ENCODE results near the gene CDR2. TPM values are rescaled to one million over a fixed set of nuclear protein-coding genes. Genes with fewer than 3 reads are reported as not detected.

CDR2 gene
- total RNA-seq, 1 experiment from 2014 or later = 35.7 TPM

DNA sequence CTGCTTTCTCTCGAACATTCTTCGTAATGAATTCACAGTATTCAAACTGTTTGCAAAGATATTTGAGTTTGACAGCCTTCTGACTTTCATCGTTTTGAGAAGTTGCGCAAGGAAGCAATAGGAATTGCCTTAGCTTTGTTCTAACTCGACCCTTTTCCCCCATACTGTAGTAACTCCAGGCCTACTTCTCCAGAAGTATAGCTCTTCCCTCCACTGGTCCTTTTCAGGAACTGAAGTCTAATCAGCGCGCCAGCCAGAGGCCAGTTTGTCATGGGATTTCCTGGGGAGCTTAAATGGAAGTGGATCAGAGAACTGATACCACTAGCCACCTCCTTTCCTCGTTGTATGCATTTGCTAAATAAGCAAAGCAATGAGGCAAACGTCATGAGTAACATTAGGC, 27.9 kb downstream of the CDR2 start:
- H3K36me3 ChIP-seq (ENCODE audit: control insufficient read depth, insufficient read depth, low read length) = peaks cover 20% of the 10 kb centered on the region; the same call in 1 of the 2 replicates
- DNase-seq (ENCODE audit: low read depth, low spot score) = no peak

DNA sequence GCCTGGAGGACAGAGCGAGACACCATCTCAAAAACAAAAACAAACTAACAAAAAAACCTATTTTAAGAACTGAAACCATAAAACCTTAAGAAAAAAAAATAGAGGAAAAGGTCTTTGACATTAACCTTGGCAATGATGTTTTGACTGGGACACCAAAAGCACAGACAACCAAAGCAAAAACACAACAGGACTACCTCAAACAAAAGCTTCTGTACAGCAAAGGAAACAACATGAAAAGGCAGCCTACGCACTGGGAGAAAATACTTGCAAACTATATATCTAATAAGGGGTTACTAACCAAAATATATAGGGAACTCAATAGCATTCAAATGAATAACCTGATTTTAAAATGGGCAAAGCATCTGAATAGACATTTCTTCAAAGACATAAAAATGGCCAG, 32.3 kb downstream of the CDR2 start:
- H3K4me1 ChIP-seq (ENCODE audit: control insufficient read depth, insufficient read depth, low read length) = no peaks in the 10 kb centered on the region
- ChIA-PET CTCF (no interaction called here), POLR2A (no interaction called here)
- no peaks in the 10 kb centered on the region; the same call in 1 of the 2 replicates for H3K9me3 ChIP-seq (ENCODE audit: control insufficient read depth, insufficient read depth, low read depth, low read length)
- ATAC-seq (no peak), DNase-seq (ENCODE audit: low read depth, low spot score) (no peak)
- no TSS peak for BruUV-seq (replicated peaks)
- TF ChIP-seq, protein P1, sequence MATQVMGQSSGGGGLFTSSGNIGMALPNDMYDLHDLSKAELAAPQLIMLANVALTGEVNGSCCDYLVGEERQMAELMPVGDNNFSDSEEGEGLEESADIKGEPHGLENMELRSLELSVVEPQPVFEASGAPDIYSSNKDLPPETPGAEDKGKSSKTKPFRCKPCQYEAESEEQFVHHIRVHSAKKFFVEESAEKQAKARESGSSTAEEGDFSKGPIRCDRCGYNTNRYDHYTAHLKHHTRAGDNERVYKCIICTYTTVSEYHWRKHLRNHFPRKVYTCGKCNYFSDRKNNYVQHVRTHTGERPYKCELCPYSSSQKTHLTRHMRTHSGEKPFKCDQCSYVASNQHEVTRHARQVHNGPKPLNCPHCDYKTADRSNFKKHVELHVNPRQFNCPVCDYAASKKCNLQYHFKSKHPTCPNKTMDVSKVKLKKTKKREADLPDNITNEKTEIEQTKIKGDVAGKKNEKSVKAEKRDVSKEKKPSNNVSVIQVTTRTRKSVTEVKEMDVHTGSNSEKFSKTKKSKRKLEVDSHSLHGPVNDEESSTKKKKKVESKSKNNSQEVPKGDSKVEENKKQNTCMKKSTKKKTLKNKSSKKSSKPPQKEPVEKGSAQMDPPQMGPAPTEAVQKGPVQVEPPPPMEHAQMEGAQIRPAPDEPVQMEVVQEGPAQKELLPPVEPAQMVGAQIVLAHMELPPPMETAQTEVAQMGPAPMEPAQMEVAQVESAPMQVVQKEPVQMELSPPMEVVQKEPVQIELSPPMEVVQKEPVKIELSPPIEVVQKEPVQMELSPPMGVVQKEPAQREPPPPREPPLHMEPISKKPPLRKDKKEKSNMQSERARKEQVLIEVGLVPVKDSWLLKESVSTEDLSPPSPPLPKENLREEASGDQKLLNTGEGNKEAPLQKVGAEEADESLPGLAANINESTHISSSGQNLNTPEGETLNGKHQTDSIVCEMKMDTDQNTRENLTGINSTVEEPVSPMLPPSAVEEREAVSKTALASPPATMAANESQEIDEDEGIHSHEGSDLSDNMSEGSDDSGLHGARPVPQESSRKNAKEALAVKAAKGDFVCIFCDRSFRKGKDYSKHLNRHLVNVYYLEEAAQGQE (IDR thresholded peaks at IDR 0.05; ENCODE audit: insufficient read depth in 1 of 2, low read depth in 2 of 2, low read length in 1 of 2) = no peak
- TF ChIP-seq SIN3A (IDR thresholded peaks at IDR 0.05; ENCODE audit: borderline replicate concordance, insufficient read depth, low read depth, low read length) = no peak
- TF ChIP-seq TCF7L2 (IDR thresholded peaks at IDR 0.05; ENCODE audit: low read depth, low read length) = no peak
- TF ChIP-seq POLR2AphosphoS5 (IDR thresholded peaks at IDR 0.05; ENCODE audit: low read depth, low read length) = no peak
- TF ChIP-seq, protein P2, sequence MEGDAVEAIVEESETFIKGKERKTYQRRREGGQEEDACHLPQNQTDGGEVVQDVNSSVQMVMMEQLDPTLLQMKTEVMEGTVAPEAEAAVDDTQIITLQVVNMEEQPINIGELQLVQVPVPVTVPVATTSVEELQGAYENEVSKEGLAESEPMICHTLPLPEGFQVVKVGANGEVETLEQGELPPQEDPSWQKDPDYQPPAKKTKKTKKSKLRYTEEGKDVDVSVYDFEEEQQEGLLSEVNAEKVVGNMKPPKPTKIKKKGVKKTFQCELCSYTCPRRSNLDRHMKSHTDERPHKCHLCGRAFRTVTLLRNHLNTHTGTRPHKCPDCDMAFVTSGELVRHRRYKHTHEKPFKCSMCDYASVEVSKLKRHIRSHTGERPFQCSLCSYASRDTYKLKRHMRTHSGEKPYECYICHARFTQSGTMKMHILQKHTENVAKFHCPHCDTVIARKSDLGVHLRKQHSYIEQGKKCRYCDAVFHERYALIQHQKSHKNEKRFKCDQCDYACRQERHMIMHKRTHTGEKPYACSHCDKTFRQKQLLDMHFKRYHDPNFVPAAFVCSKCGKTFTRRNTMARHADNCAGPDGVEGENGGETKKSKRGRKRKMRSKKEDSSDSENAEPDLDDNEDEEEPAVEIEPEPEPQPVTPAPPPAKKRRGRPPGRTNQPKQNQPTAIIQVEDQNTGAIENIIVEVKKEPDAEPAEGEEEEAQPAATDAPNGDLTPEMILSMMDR (IDR thresholded peaks at IDR 0.05) = no peak
- in situ Hi-C loops (cut with HindIII; ENCODE audit: low pct_unique_long_range_greater_than_20kb, low sequenced_read_pairs) (no loop called here), intact Hi-C loops (cut with micrococcal nuclease; ENCODE audit: unreplicated experiment) (no loop called here)
- no peak overlapping the region for H3K4me3 ChIP-seq (ENCODE audit: low read depth in 2 of 2, low read length in 2 of 2)
- H3K27me3 ChIP-seq (ENCODE audit: control insufficient read depth, insufficient read depth, low read length) = no peaks in the 10 kb centered on the region
- H3K36me3 ChIP-seq (ENCODE audit: control insufficient read depth, insufficient read depth, low read length) = peaks cover 7% of the 10 kb centered on the region; the same call in 1 of the 2 replicates
- H3K27ac ChIP-seq (ENCODE audit: low read length) = no peak overlapping the region

More for the DNA sequence above, 27.9 kb downstream of the CDR2 start:
- Histone ChIP-seq H3K27ac (ENCODE audit: low read length) (no peak overlapping the region), H3K4me1 (ENCODE audit: control insufficient read depth, insufficient read depth, low read length) (no peaks in the 10 kb centered on the region), H3K4me3 (ENCODE audit: low read depth in 2 of 2, low read length in 2 of 2) (no peak overlapping the region), H3K27me3 (ENCODE audit: control insufficient read depth, insufficient read depth, low read length) (no peaks in the 10 kb centered on the region), H3K9me3 (ENCODE audit: control insufficient read depth, insufficient read depth, low read depth, low read length) (no peaks in the 10 kb centered on the region)
- in situ Hi-C loops (cut with HindIII; ENCODE audit: low pct_unique_long_range_greater_than_20kb, low sequenced_read_pairs) = no loop called here
- TF ChIP-seq, protein P2 (IDR thresholded peaks at IDR 0.05) = no peak
- no peak for TF ChIP-seq SIN3A (IDR thresholded peaks at IDR 0.05; ENCODE audit: borderline replicate concordance, insufficient read depth, low read depth, low read length)
- TF ChIP-seq, protein P1 (IDR thresholded peaks at IDR 0.05; ENCODE audit: insufficient read depth in 1 of 2, low read depth in 2 of 2, low read length in 1 of 2) = no peak
- no peak for TF ChIP-seq POLR2AphosphoS5 (IDR thresholded peaks at IDR 0.05; ENCODE audit: low read depth, low read length)
- TF ChIP-seq TCF7L2 (IDR thresholded peaks at IDR 0.05; ENCODE audit: low read depth, low read length) = no peak
- no peak for ATAC-seq
- CTCF ChIA-PET = no interaction called here
- TSS peak; percentile 45 for BruUV-seq (replicated peaks)
- intact Hi-C loops (cut with micrococcal nuclease; ENCODE audit: unreplicated experiment) = no loop called here
- POLR2A ChIA-PET = interaction anchor here (1.0 kb wide), 1 partner anchor 9 kb away, joined by 3 read pairs; no protein-coding TSS in a partner anchor

All from Panc1 (cell line).